ENCODE data around the gene LBHD2.

The LBHD2 gene

DNA sequence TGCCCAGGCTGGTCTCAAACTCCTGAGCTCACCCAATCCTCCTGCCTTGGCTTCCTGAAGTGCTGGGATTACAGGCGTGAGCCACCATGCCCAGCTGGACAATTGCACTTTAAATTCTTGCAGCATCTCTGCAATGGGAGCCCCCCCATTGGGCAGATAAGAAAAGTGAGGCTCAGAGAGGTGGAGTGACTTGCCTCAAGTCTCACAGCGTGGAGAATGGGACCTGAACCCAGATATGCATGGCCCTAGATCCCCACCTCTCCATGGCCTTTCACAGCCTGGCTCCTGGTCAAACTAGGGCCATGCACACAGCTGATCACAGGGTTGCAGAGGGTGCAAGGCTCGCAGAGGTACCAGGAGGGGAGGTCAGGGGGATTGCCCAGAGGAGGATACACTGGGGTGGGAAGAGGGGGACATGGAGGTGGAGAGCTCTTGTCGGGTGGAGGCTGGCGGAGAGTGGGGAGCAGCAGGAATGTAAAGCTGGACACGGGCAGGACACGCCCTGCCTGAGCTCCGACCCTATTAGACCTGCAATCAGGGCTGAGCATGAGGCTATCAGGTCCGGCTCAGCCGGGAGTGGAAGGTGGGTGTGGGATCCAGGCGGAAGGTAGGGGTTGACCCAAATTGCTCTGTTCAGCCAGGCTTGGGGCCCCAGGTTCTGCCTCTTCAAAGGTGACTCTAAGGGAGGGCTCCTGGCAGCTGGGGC lies 17.4 kb downstream of the LBHD2 start:
- in situ Hi-C loops (cut with HindIII; ENCODE audit: low pct_ligation_motif_present, low pct_unique_long_range_greater_than_20kb, low sequenced_read_pairs), result no loop called here
- no peak for DNase-seq

- DNase-seq, result no peak
- in situ Hi-C loops (cut with HindIII; ENCODE audit: low pct_ligation_motif_present, low pct_unique_long_range_greater_than_20kb, low sequenced_read_pairs), result no loop called here
These were observed 18.1 kb downstream of the LBHD2 start for GRCh38 chr14:103101963-103102688.

DNA sequence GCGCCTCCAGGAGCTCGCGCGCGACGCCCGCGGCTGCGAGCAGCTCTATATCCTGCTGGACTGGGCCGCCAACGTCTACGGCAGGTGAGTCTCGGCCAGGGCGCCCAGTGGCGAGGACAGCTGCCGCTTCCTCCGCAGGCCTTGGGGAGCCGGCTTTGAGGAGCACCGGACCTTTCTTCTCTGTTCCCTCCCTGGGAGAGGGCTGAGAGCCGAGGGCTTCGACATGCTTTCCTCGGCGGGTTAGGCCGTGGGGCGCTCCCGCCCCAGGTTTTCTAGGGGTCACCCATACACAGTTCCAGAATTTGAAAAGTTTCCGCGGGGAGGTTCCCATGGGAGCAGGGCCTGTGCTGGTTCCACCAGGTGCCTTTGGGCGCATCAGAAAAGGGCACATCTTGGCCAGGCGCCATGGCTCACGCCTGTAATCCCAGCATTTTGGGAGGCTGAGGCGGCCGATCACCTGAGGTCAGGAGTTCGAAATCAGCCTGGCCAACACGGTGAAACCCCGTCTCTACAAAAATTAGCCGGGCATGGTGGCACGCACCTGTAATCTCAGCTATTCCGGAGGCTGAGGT lies 18.8 kb downstream of the LBHD2 start:
- in situ Hi-C loops (cut with HindIII; ENCODE audit: low pct_ligation_motif_present, low pct_unique_long_range_greater_than_20kb, low sequenced_read_pairs), result no loop called here

DNA sequence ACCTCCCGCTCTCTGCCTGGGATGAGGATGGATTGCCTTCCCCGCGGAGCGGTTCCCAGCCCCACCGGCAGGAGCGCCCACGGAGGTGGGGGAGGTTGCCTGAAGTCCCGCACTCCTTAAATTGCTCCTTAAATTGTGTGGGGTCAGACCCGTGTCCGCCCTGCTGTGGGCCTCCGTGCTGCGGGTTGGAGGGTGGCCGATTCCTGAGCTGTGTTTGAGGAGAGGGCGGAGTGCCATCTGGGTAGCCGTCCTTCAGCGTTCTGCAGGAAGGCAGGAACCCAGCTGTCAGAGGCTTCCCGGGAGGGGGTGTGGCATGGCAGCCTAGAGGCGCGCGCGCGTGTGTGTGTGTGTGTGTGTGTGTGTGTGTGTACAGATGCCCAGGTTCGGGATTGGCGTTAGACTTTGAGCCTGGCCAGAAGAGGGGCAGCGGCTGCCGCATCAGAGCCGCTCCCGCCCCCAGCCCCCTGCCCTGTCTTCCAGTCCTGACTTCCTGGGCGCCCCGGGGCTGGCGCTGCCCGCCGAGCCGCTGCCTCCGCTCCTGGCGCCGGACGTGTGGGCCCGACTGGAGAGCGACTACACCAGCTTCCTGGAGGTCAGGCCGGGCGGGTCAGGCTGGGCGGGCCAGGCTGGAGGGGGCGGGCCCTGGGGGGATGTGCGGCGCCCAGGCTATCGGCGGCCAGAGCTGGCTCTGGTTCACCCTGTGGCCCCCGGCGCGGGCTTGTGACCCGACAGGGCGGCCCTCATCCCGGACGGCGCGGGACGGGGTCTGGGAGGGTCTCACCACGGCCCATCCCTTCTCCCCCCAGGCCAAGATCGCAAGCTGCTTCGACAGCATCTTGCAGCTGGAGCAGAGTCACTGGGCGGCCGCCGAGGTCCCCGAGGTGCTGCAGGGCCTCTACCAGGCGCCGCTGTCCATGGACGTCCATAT lies 19.7 kb downstream of the LBHD2 start:
- DNase-seq, result peak; percentile 73
- in situ Hi-C loops (cut with HindIII; ENCODE audit: low pct_ligation_motif_present, low pct_unique_long_range_greater_than_20kb, low sequenced_read_pairs), result no loop called here

More for the DNA sequence above, 18.8 kb downstream of the LBHD2 start:
- DNase-seq, result no peak

- in situ Hi-C loops (cut with HindIII; ENCODE audit: low pct_ligation_motif_present, low pct_unique_long_range_greater_than_20kb, low sequenced_read_pairs), result no loop called here
- DNase-seq, result no peak
These were observed 20.3 kb downstream of the LBHD2 start for GRCh38 chr14:103104389-103104653.

- in situ Hi-C loops (cut with HindIII; ENCODE audit: low pct_ligation_motif_present, low pct_unique_long_range_greater_than_20kb, low sequenced_read_pairs), result no loop called here
- peak; percentile 52 for DNase-seq
These were observed 20.8 kb downstream of the LBHD2 start for GRCh38 chr14:103104654-103105452.

DNA sequence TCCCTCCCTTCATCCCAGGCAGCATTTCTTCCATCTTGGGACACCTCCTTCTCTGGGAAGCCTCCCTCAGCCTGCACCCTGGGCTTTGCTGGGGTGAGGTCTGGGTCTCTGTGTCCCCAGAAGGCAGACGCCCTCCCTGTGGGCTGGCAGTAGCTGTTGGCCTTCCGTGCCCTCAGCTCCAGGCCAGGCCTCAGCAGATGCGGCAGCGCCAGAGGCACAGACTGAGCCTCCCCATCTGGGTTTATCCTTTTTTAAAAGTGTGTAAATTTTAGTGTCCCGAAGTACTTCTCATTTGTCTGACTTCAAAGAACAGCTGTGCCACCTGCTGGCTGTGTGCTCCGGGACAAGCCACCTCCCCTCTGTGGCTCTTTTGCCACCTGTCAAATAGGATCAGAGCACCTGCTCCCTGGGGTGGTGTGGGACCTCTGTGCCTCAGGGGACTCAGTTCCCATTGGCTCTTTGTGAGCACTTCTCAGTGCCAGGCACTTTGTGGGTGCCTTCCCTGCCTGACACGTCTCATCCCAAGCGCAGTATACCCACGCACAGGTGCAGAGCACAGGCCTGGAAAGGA lies 21.7 kb downstream of the LBHD2 start:
- in situ Hi-C loops (cut with HindIII; ENCODE audit: low pct_ligation_motif_present, low pct_unique_long_range_greater_than_20kb, low sequenced_read_pairs), result no loop called here
- no peak for DNase-seq

GRCh38 chr14:103107455-103107854 lies 23.4 kb downstream of the LBHD2 start:
- no peak for DNase-seq
- in situ Hi-C loops (cut with HindIII; ENCODE audit: low pct_ligation_motif_present, low pct_unique_long_range_greater_than_20kb, low sequenced_read_pairs), result no loop called here

DNA sequence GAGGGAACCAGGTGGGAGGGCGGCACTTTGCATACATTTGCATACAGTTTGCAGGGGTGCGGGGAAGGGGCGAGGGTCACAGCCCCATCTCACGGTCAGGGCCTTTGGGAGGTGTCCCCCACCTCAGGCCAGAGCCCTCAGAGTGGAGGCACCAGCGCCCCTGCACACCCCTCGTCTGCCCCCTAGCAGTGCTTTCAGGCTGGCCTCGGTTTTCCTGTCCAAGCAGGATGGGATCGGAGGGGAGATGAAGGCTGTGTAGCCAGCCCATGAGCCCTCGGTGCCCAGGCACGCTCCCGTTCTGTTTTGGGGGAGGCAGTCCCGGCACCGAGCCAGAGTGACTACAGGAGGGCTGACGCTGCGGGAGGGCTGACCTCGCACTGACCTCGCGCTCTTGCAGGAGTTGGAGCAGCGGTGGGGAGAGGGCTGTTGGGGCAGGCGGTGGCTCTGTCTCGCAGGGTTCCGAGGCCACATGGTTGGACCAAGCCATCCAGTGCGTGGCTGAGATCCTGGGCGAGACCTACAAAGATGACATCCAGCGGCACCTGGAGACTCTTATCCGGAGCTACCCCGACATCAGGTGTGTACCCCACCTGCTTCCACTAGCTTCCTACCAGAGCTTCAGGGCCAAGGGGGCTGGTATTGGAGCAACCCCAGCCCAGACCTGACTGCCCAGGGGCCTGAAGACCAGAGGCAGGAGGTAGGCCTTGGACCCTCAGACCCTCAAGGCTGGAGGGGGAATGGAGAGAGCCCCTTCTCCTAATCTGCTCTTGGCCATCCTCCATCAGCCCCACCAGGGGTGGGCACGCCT lies 24.1 kb downstream of the LBHD2 start:
- in situ Hi-C loops (cut with HindIII; ENCODE audit: low pct_ligation_motif_present, low pct_unique_long_range_greater_than_20kb, low sequenced_read_pairs), result no loop called here
- peak; percentile 52 for DNase-seq

DNA sequence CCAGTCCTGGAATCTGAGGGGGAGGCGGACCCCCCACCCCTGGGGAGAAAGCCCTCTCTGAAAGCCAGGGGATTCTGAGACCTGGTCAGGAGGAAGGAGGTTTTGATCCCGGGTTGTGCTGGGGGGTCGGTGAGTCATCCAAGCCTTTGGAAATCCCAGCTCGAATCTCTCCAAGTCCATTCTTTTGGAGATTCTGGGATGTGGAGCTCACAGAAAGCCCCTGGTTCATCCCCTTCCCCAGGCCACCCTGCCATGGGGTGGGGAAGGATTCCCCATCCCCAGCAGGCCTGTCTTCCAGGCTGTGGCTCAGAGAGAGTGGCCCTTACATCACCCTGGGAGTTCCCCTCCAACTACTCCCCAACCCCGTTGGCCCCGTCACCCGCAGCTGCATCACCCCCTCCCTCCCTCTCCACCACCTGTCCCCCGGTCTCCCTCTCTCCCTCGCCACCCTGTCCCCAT lies 24.8 kb downstream of the LBHD2 start:
- in situ Hi-C loops (cut with HindIII; ENCODE audit: low pct_ligation_motif_present, low pct_unique_long_range_greater_than_20kb, low sequenced_read_pairs), result no loop called here

GRCh38 chr14:103109535-103110441 lies 25.8 kb downstream of the LBHD2 start:
- peak; percentile 94 for DNase-seq
- in situ Hi-C loops (cut with HindIII; ENCODE audit: low pct_ligation_motif_present, low pct_unique_long_range_greater_than_20kb, low sequenced_read_pairs), result no loop called here

More for the DNA sequence above, 24.8 kb downstream of the LBHD2 start:
- peak; percentile 73 for DNase-seq

GRCh38 chr14:103110681-103111231 lies 26.7 kb downstream of the LBHD2 start:
- no peak for DNase-seq
- in situ Hi-C loops (cut with HindIII; ENCODE audit: low pct_ligation_motif_present, low pct_unique_long_range_greater_than_20kb, low sequenced_read_pairs), result no loop called here

GRCh38 chr14:103111232-103111868 lies 27.3 kb downstream of the LBHD2 start:
- DNase-seq, result peak; percentile 24
- in situ Hi-C loops (cut with HindIII; ENCODE audit: low pct_ligation_motif_present, low pct_unique_long_range_greater_than_20kb, low sequenced_read_pairs), result no loop called here

- in situ Hi-C loops (cut with HindIII; ENCODE audit: low pct_ligation_motif_present, low pct_unique_long_range_greater_than_20kb, low sequenced_read_pairs), result no loop called here
- no peak for DNase-seq
These were observed 28.6 kb downstream of the LBHD2 start for GRCh38 chr14:103112400-103113243.

- no peak for DNase-seq
- in situ Hi-C loops (cut with HindIII; ENCODE audit: low pct_ligation_motif_present, low pct_unique_long_range_greater_than_20kb, low sequenced_read_pairs), result no loop called here
These were observed 29.3 kb downstream of the LBHD2 start for GRCh38 chr14:103113303-103113702.

Measured in ACHN (cell line).